CD4-positive, alpha-beta T cell treated with Interferon alpha-2 for 1 hour (primary cell): Measurements from ENCODE around the gene KIAA0753.

Experiments used
- DNase-seq, 2 donors: peaks; one replicate each; pipeline ENCODE4 v3.0.0-alpha.2; 2020 to 2022

The KIAA0753 gene

GRCh38 chr17:6640536-6641246 lies at the start of gene KIAA0753, which contains the start of gene TXNDC17:
TSS of gene KIAA0753 (minus strand) at chr17:6640711. CDS start at chr17:6635103, 5,608 bp downstream.
TSS of gene TXNDC17 (plus strand) at chr17:6641060. CDS start at chr17:6641083, 23 bp downstream.
- DNase-seq = peak; percentile 88 to 91

- DNase-seq = no peak
Measured at GRCh38 chr17:6688944-6689343, 48.4 kb upstream of the KIAA0753 start.

- DNase-seq = no peak
Measured at GRCh38 chr17:6686026-6686425, 45.5 kb upstream of the KIAA0753 start.

GRCh38 chr17:6684881-6685767 lies 44.6 kb upstream of the KIAA0753 start:
- DNase-seq = no peak

- DNase-seq = no peak
Measured at GRCh38 chr17:6684460-6684783, 43.9 kb upstream of the KIAA0753 start.

- DNase-seq = no peak
Measured at GRCh38 chr17:6683730-6684459, 43.4 kb upstream of the KIAA0753 start.

- no peak for DNase-seq
Measured at GRCh38 chr17:6683081-6683684, 42.7 kb upstream of the KIAA0753 start.

GRCh38 chr17:6682339-6682738 lies 41.8 kb upstream of the KIAA0753 start:
- no peak for DNase-seq

GRCh38 chr17:6681671-6682070 lies 41.2 kb upstream of the KIAA0753 start:
- no peak for DNase-seq

- DNase-seq = no peak
Measured at GRCh38 chr17:6681176-6681575, 40.7 kb upstream of the KIAA0753 start.

- DNase-seq = no peak
Measured at GRCh38 chr17:6679241-6679640, 38.7 kb upstream of the KIAA0753 start.

- no peak for DNase-seq
Measured at GRCh38 chr17:6677946-6678345, 37.4 kb upstream of the KIAA0753 start.

- peak in 1 of 2 donors; percentile 15 for DNase-seq
Measured at GRCh38 chr17:6677158-6677831, 36.8 kb upstream of the KIAA0753 start.

- no peak for DNase-seq
Measured at GRCh38 chr17:6676802-6677157, 36.3 kb upstream of the KIAA0753 start.

GRCh38 chr17:6675201-6675825 lies 34.8 kb upstream of the KIAA0753 start:
- no peak for DNase-seq

GRCh38 chr17:6674586-6674985 lies 34.1 kb upstream of the KIAA0753 start:
- no peak for DNase-seq

GRCh38 chr17:6671431-6671830 lies 30.9 kb upstream of the KIAA0753 start:
- DNase-seq = no peak

- DNase-seq = no peak
Measured at GRCh38 chr17:6670999-6671398, 30.5 kb upstream of the KIAA0753 start.

- no peak for DNase-seq
Measured at GRCh38 chr17:6670571-6670970, 30.1 kb upstream of the KIAA0753 start.

GRCh38 chr17:6669479-6670212 lies 29.1 kb upstream of the KIAA0753 start:
- DNase-seq = no peak

- no peak for DNase-seq
Measured at GRCh38 chr17:6668727-6669425, 28.4 kb upstream of the KIAA0753 start.
